A673 (cell line): ENCODE data around the gene FMNL1.

Experiments
- EZH2 ChIP-seq: fragments of 200-600 bp; sonication (generic); IDR thresholded peaks from 2 replicates; pipeline ENCODE4 v1.6.1; 2017; ENCODE audit warnings: borderline replicate concordance, low read depth, mild to moderate bottlenecking, mixed read lengths, antibody characterized with exemption, low read length; ENCODE audit not compliant: poor library complexity, severe bottlenecking
- TF ChIP-seq, protein P1 (sequence below): fragments of 300-800, 200-600 bp; sonication (generic); conservative IDR thresholded peaks from 2 replicates; pipeline ENCODE4 v1.5.1; 2017; ENCODE audit warnings: low read depth, mild to moderate bottlenecking, antibody characterized with exemption, low read length, moderate library complexity, mixed read lengths

DNA sequence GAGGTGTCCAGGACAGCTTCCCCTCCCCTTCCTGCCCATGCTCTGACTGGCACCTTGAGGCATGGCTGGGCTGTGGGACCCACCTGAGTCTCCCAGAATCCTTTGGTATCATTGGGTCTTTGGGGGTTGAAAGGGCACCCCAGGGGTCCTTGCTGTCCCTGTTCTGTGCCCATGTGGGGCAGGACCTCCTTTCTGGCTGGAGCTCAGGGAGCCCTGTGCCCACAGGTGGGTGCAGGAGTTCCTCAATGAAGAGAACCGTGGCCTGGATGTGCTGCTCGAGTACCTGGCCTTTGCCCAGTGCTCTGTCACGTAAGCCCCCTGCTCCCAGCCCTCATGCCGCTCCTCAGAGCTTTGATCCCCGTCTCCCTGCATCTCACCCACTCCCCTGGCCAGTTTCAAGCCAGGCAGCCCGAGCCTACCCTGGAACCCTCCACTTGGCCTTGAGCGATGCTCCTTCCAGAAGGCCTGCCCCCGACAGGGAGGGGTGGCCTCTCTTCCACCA is 11.8 kb downstream of the FMNL1 start:
- TF ChIP-seq, protein P1, sequence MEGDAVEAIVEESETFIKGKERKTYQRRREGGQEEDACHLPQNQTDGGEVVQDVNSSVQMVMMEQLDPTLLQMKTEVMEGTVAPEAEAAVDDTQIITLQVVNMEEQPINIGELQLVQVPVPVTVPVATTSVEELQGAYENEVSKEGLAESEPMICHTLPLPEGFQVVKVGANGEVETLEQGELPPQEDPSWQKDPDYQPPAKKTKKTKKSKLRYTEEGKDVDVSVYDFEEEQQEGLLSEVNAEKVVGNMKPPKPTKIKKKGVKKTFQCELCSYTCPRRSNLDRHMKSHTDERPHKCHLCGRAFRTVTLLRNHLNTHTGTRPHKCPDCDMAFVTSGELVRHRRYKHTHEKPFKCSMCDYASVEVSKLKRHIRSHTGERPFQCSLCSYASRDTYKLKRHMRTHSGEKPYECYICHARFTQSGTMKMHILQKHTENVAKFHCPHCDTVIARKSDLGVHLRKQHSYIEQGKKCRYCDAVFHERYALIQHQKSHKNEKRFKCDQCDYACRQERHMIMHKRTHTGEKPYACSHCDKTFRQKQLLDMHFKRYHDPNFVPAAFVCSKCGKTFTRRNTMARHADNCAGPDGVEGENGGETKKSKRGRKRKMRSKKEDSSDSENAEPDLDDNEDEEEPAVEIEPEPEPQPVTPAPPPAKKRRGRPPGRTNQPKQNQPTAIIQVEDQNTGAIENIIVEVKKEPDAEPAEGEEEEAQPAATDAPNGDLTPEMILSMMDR, result no peak
- no peak for TF ChIP-seq EZH2
